Fibroblast of lung (primary cell): Measurements from ENCODE around the gene CRACR2B.

Experiments
- CTCF ChIP-seq, 2 donors: IDR thresholded peaks in 1 of 2; conservative IDR thresholded peaks in 1 of 2; 1 replicate in 1 of 2; 2 replicates in 1 of 2; pipeline ENCODE4 v1.5.1; 2011 to 2012; ENCODE audit warnings: low read length in 2 of 2, control low read depth in 1 of 2, inconsistent platforms in 1 of 2, low read depth in 1 of 2, mild to moderate bottlenecking in 1 of 2
- EZH2 ChIP-seq: IDR thresholded peaks from 2 replicates; pipeline ENCODE4 v1.5.1; 2012; ENCODE audit warnings: low read length, control low read depth, mild to moderate bottlenecking; ENCODE audit errors: missing control alignments

- TF ChIP-seq CTCF (conservative IDR thresholded peaks at IDR 0.05 in 1 of 2, IDR thresholded peaks at IDR 0.05 in 1 of 2; ENCODE audit: low read depth in 1 of 2, low read length in 2 of 2) (no peak), EZH2 (no peak)
Measured at GRCh38 chr11:870418-870817, 42.7 kb downstream of the CRACR2B start.
